HG03159 (cell line): ENCODE data around the gene SLIT2.

ENCODE experiments used
- ATAC-seq: cut with Tn5 transposase; IDR thresholded peaks from one replicate; pipeline ENCODE4 v1.9.1; 2021; ENCODE audit warnings: mild to moderate bottlenecking, moderate library complexity; ENCODE audit not compliant: unreplicated experiment

SLIT2 gene, protein sequence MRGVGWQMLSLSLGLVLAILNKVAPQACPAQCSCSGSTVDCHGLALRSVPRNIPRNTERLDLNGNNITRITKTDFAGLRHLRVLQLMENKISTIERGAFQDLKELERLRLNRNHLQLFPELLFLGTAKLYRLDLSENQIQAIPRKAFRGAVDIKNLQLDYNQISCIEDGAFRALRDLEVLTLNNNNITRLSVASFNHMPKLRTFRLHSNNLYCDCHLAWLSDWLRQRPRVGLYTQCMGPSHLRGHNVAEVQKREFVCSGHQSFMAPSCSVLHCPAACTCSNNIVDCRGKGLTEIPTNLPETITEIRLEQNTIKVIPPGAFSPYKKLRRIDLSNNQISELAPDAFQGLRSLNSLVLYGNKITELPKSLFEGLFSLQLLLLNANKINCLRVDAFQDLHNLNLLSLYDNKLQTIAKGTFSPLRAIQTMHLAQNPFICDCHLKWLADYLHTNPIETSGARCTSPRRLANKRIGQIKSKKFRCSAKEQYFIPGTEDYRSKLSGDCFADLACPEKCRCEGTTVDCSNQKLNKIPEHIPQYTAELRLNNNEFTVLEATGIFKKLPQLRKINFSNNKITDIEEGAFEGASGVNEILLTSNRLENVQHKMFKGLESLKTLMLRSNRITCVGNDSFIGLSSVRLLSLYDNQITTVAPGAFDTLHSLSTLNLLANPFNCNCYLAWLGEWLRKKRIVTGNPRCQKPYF (N-terminal part only)

DNA sequence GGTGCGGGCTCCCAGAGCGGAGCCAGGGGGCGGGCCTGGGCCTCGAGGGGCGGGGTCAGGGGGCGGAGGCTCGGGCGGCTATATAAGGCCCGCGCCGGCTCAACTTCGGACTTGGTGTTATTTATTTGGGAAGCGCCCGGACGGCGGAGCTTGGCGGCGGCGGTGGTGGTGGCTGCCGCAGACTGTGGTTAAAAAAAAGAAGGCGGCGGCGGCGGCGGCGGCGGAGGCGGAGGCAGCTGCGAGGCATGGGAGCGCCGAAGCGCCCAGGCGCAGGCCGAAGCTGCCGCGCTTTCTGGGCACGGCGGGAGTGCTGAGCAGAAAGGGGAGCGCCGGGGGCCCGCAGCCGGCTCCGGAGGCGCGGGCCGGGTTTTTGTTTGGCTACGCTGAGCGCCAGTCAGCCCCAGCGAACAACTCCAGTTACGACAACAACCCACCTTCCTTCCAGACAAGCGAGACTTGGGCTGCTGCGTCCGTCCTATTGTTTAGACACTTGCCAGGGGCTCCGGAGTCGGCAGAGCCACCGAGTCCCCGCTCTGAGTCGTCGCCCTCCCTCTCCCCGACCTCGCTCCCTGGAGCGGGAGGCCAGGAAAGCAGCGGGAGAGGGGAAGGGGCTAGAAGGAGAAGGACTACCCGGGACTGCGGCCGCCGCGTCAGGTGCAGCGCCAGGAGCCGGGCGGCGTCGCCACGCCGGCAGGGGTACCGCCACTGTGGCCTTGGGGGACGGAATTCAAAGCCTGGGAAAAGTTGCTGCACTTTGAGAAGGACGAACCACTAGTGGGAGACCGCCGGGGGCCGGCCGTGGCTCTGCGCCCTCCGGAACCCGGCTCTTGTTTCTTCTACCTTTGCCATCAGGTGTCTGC lies at the start of gene SLIT2:
TSS of gene SLIT2 (plus strand) at position 110 of the 860 bp plus-strand sequence. CDS start 1,911 bp downstream, outside the sequence.
- ATAC-seq: peak; percentile 61

DNA sequence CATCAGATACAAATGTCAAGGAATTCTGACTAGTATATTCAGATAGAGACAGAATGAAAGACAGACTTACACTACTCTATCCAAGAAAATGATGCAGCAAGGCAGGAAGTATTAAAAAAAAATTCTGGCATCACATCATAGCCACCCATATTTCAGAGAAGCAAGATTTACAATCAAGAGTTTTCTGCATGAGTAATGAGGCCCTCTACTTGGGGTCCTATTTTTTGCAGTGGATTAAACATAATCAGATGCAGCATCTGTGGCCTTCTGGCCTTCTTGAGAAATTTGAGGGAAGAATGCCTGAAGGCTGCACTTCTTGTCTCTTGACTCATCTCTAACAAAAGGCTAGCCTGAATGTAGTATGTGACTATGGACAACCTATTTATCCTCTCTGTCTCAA lies 48.2 kb upstream of the SLIT2 start:
- no peak for ATAC-seq

DNA sequence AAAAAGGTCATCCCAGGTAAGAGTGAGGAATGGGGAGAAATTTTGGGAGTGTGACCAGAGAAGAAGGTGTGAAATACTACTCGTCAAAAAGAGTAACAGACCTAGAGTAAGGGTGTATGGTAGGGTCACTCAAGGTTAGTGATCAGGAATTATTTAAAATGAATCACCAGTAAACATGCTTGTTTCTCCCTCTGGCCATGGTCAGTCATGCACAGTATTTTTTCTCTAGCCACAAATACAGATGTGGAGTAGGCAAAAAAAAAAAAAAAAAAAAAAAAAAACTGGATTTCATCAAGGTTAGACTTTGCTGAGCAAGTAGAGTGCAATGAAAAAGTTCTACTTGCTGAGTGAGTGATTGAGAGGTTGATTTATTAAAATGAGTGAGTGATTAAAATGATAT lies 34.2 kb upstream of the SLIT2 start:
- ATAC-seq: no peak

DNA sequence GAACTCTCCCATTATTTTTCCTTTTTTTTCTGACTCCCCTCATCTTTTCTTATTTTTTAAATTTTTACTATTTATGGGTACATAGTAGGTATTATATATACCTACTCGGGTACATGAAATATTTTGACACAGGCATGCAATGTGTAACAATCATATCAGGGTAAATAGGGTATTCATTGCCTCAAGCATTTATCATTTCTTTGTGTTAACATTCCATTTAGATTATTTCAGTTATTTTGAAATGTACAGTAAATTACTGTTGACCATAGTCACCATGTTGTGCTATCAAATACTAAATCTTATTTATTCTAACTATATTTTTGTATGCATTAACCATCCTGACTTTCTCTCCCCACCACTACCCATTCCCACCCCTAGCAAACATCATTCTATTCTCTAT lies 33.8 kb upstream of the SLIT2 start:
- ATAC-seq: no peak

DNA sequence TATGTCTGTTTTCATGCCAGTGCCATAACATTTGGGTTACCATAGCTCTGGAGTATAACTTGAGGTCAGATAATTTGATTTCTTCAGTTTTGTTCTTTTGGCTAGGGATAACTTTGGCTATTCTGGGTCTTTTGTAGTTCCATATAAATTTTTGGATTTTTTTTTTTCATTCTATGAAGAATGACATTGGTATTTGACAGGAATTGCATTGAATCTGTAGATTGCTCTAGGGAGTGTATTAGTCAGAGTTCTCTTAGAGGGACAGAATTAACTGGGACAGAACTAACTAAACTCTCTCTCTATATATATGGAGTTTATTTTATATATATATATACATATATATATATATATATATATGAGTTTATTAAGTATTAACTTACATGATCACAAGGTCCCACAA lies 32.2 kb upstream of the SLIT2 start:
- no peak for ATAC-seq

DNA sequence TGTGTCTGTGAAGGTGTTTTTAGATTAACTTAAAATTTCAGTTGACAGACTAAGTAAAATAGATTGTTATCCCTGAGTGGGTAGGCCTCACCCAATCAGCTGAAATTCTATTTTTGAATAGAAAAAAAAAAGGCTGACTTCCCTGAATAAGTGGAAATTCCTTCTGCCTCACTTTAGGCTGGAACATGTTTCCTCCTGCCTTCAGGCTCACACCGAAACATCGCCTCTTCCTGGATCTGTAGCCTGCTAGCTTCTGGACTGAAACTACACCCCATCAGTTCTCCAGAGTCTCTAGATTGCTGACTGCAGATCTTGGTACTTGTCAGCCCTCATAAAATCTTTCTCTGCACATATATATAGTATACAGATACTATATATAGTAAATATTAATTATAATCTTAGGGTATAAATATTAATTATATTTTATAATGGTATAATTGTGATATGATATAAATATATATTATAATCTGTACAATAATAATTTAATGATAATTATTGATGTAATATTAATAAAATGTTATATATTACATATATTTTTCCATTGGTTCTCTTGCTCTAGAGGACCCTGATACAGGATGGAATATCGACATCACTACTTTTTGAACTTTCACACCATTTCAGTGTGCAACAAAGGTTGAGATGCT lies 13.7 kb upstream of the SLIT2 start:
- ATAC-seq: no peak

DNA sequence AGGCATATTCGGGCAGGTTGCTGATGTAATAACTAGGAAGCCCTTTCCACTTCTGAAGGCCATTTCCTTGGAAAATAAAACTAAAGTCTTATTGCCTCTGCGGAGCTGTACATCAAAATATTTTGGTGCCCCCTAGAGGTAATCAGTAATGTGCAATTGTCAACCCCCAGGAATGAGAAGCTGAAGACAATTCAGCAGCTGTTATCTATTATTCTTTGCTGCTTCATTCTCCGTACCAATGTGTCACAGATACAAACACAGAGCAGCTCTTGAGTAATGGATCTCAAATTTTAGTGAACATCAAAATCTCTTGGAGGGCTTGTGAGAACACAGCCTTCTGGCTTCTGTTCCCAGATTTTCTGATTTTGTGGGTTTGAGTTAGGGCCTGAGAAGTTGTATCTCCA lies 3.5 kb upstream of the SLIT2 start:
- no peak for ATAC-seq

DNA sequence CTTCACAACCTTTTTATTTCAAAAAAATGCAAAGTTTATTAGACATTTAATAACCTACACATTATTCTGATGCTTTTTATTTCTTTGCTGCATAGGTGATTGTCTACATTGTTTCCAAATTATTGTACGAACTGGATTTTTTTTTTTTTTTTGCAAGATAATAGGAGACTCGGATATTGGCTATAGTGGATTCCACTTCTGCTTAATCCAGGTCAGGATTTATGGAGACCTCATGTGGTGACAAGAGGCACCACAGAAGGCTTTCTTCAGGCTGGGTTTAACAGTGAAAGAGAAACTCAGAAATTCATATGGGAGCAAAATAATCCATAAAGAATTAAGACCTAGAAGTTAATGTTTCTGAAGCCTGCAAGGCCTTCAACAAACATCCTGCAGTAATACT lies 2.4 kb upstream of the SLIT2 start:
- no peak for ATAC-seq

DNA sequence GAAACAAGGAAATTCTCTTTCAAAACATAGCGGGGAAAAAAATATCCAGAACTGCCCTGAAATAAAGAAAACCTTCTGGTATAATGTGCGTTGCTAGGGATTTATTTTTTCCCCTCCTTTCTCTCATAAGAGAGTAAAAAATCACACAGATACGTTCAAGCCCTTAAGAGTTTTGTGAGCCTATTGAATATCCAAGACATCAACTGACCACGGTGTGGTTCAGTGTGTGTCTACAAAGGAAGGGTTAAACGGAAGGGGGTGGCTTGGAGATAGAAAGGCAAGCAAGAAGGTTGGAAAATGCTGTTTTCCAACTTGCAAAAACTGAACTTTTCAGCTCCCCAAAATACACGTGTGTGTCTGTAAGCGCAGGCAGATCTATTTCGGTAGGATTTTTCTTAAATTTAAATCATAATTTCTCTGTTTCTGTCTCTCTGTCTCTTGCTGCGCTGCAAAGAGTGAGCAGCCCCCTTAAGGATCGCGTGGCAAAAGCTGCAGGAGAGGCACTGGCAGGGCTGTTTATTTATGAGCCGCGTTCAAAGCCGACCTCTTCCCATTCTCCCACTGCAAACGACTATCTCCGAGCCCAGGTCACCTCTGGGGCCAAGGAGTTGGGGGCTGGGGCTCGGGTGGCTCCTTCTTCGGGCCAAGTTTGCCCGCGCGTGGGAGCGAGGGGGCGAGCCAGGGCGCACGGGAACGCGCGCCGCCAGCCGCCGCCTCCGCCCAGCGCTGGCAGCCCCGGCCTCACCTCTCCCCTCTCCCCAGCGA lies 492 bp upstream of the SLIT2 start:
- ATAC-seq: peak; percentile 9

DNA sequence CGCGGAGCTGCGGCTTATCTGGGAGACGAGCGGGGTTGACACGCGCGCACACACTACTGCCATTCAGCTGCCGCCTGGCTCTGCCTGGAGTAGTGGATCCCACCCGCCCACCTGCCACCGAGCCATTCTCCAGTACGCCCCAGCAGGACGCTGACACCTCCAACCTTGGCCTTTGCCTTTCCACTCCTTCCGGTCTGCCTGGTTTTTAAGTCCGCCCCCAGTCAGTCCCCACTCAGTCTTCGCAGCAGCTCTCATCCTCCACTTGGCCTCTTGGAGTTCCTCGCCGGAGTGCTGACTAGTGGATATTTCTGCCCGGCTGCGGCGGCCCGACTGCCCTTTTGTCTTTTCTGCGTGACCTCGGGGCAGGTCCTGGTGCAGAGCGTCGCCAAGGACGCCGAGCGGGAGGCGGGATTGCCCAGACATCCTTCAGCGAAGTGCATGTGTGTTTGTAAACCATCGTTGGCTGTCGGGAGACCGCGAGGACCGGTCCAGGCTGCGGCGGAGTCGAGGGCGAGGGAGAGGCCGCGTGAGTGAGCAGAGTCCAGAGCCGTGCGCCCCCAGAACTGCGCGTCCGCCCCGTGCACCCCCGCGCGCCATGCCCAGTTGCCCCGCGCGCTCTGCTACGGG lies 1.1 kb downstream of the SLIT2 start:
- no peak for ATAC-seq

DNA sequence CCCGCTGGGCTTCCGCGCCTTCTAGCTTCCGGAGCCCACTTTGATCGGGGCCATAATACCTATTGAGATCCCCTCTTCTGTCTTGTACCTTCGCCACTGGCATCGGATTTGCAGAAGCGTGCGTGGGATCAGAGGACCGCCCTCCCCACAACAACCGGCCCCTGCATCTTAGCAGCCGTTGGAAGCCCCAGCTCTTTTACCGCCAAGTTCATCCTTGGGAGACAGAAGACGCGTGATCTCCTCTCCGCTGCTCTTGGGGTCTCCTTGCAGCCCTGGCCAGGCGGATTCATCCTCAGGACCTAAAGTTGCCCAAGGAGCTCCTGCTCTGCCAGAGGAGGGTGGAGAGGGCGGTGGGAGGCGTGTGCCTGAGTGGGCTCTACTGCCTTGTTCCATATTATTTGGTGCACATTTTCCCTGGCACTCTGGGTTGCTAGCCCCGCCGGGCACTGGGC lies 1.6 kb downstream of the SLIT2 start:
- no peak for ATAC-seq

DNA sequence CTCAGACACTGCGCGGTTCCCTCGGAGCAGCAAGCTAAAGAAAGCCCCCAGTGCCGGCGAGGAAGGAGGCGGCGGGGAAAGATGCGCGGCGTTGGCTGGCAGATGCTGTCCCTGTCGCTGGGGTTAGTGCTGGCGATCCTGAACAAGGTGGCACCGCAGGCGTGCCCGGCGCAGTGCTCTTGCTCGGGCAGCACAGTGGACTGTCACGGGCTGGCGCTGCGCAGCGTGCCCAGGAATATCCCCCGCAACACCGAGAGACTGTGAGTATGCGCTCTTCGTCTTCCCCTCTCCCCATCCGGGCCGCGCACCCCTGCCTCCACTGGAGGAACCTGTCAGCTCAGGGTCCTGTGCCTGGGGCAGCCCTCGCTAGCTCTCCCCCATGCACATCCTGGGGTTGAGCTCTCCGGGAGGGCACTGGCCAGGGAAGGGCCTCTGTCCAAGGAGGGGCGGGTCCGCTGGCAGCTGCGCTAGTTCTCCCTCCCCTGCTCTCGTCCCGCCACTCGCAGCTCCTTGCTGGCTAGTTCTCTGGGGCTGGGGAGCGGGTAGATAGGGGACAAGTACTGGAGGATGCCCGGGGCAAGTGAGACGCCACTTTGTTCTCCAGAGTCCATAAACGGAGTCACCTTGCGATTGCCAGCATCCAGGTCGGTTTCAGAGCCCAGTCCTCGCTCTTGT lies 2.2 kb downstream of the SLIT2 start:
- no peak for ATAC-seq

DNA sequence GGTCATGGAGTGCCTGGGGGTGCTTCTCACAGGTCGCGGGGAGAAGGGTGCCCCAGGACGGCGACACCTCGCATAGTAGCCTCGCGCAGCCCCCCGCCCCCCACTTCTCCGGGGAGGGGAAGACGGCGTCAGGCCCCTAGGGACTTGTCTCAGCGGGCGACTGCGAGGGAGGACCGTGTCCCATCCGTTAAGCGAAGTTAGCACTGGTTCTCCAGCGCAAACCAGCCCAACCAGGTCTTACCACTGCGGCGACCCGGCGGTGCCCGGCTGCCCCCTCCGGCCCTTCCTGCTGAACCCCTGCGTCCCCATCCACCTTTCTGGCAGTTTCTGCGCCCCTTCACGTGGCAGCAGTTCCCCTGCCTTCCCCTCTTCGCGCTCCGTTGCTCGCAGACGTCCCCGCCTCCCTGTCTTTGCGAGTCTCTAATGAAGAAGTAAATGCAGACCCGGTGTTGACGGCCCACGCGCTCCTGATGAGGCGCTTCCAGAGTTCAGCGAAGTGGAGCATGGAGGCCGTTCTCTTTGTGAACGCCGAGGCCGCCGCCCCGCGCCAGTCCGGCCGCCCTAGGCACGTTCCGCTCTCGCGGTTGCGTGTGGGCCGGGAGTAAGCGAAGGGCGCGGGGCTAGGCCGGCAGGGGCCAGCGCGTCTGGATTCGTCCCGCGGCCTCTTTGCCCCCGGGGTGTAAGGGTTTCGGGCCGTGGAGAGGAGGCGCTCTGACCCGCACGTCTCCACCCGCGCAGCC lies 3.0 kb downstream of the SLIT2 start:
- ATAC-seq: no peak

DNA sequence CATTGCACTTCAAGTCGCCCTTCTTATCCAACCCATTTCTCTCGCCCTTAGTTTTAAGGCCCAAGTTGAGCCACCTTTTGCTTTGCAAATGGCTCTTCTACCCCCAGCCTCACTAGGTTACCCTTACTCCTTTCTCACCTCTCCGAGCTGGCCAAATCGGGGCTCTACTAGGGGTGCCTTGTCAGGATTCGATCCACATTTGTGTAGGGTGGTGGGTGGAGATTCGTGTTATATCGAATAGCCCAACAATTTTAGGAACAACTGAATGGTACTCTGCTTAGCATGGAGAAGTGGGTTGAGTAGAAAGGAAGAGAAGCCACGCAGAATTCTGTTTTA lies 3.5 kb downstream of the SLIT2 start:
- ATAC-seq: no peak

DNA sequence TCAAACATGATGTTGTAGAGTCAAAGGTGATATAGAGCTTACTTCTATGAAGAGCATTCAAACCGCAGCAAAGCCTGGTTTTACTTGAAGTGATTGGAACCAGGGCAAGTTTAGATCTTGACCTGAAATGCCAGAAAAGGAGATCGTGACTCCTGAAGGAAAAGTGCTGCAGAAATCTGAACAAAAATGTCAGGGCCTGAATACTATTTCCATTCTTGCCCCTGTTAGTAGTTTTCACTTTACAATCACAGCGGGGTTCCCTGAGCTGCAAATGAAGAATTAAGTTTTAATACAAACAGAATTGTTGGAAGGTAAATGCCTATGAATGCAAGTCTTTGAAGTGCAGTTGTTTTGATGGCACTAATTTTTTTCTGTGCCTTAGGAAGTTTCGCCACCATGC lies 4.1 kb downstream of the SLIT2 start:
- no peak for ATAC-seq

DNA sequence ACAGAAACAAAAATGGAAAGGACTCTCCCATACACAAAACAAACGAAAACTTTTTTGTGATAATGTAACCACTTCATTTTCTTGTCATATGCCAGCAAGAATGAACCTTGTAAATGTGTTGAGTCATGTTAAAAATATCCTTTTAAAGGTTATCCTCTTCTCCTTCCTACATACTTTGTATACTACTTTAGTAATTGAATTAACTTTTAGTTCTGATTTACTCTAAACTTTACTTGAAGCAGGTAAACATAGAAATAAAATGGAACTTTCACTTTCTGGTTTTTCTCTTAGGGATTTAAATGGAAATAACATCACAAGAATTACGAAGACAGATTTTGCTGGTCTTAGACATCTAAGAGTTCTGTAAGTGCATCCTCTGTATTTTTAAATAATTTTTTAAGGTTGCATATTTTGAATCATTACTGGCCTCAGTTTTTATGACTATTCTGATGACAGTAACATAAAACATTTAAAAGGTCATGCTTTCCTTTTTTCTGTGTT lies 4.7 kb downstream of the SLIT2 start:
- ATAC-seq: no peak

DNA sequence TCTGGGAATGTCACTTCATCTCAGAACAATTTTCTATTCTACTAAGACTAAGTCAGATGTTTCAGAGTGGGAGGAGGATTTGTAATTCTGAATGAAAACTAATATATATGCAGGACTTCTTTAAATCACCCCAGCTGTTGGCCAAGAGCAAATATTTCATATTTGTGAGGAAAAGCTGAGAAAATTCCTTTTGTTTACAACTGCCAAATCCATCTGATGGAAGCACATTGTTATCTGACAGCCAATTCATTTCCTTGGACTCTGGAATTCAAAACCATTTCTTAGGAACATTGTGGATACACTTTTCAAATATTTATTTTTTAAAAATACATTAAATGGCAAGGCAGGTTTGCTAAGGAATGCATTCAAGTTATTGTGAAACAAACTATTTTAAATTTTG lies 8.0 kb downstream of the SLIT2 start:
- ATAC-seq: no peak

DNA sequence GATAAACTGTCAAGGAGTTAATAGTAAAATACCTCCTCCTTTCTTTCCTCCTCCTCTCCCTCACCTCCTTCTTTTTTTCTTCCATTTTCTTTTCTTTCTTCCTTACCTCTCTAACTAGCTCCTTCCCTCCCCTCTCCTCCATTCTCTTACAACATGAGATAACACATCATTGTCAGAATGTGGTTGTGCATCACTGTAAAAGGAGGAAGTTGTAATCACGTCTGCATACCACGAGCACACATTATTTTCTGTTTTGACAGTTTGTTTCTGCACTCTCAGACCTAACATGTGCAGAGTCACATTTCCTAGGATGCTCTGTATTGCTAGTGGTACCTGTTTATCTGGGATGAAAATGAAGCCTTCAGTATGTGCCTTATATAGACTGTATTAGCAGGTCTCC lies 9.1 kb downstream of the SLIT2 start:
- ATAC-seq: no peak
